Right cardiac atrium (tissue), 5 donors: ENCODE data around the gene DENND5A. TPM values are rescaled to one million over a fixed set of nuclear protein-coding genes. Genes with fewer than 3 reads are reported as not detected.
"Not testable (repeated sequence)": the region's sequence is repeated elsewhere in the genome, so short reads cannot be mapped to it uniquely, and the experiment has no call there.

ENCODE experiments used
- ATAC-seq, 2 donors: fragments of 200-7000 bp; cut with Tn5 transposase; one replicate each; pipeline versions ENCODE4 v1.8.0 to v1.9.1; 2020; ENCODE audit warnings: moderate library complexity in 2 of 2, mild to moderate bottlenecking in 1 of 2
- DNase-seq, 3 donors: peaks; one replicate each; pipeline ENCODE4 v3.0.0-alpha.2; 2020
- H3K27ac ChIP-seq: one replicate; pipeline ENCODE4 v1.5.1; 2013; ENCODE audit warnings: mild to moderate bottlenecking, low read length, control low read depth, moderate library complexity
- H3K27me3 ChIP-seq: one replicate; pipeline ENCODE4 v1.6.1; 2013; ENCODE audit not compliant: control insufficient read depth, insufficient read depth
- H3K4me1 ChIP-seq: one replicate; pipeline ENCODE4 v1.6.1; 2013; ENCODE audit warnings: low read length; ENCODE audit not compliant: control insufficient read depth, insufficient read depth
- H3K4me3 ChIP-seq: one replicate; pipeline ENCODE4 v1.5.1; 2013; ENCODE audit warnings: low read length, control low read depth
- H3K9me3 ChIP-seq: one replicate; pipeline ENCODE4 v1.6.1; 2013; ENCODE audit warnings: low read length; ENCODE audit not compliant: control insufficient read depth
- WGBS: extraction: QIAGEN DNeasy Blood & Tissue Kit; methylation state at CpG from one replicate; pipeline ENCODE4 v1.1.7; 2013; 5-methylcytosine and 5-hydroxymethylcytosine counted together
- intact Hi-C, 4 donors: fragments of 100-400 bp; cut with DNase I; formaldehyde crosslinking; loops; one replicate each; pipeline versions ENCODE4 v1.11.0 to v1.14.0; 2022 to 2023
- polyA plus RNA-seq: library from polyadenylated mRNA; stranded (reverse); fragments of 200-250 nt; gene quantifications from one replicate; pipeline ENCODE4 v1.2.3, GENCODE V29; 2013
- total RNA-seq, 4 donors: library from RNA; stranded (reverse); fragmentation: NEBNext Ultra II Directional; extraction: Animal tissue kit (Norgen Biotek cat#: 25700); gene quantifications; one replicate each; pipeline ENCODE4 v1.2.1, GENCODE V29; 2021
- donor health status: healthy with polysubstance abuse.
- donor health status: DM: no; HTN: yes; CAD: no.
- donor health status: DM: no; HTN: no; CAD: no.
- donor health status: DM: no; HTN: yes; CAD: no; lungs with severe emphysema.
- donor health status: DM: yes; HTN: yes; CAD: no.

Gene DENND5A
- total and polyA plus RNA-seq, 5 donors: 50.6 to 121 (median 88.9) TPM

GRCh38 chr11:9097186-9097943 is 167.8 kb downstream of the DENND5A start:
- H3K9me3 ChIP-seq, H3K4me1 ChIP-seq, H3K27ac ChIP-seq, DNase-seq, ATAC-seq, intact Hi-C loops, H3K4me3 ChIP-seq, H3K27me3 ChIP-seq: not testable (repeated sequence)
- 93% methylated on average over 23 of the region's 23 CpGs for WGBS

DNA sequence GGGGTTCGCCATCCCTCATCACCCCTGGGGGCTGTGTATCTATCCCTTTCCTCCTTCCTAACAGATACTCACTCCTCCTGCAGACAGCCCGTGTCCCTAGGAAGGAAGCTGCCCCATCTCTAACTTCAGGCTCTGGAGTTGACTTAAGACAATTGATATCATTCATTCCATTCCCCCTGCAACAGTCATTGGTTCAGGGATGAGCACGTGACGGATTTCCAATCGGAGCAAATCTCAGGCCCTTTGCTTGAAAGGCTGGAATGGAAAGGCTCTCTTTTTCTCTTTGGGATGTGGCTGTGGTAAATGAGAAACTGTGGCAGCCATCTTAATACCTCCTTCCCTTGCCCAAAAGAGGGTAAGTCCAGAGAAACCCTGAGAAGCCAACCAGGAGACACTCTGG is 168.7 kb downstream of the DENND5A start:
- Histone ChIP-seq H3K27ac (no peak overlapping the region), H3K27me3 (no peaks in the 10 kb centered on the region), H3K4me3 (no peak overlapping the region), H3K9me3 (no peaks in the 10 kb centered on the region), H3K4me1 (no peaks in the 10 kb centered on the region)
- no peak for ATAC-seq
- WGBS: 93% methylated on average over 5 of the region's 5 CpGs
- DNase-seq: no peak
- intact Hi-C loops: no loop called here

GRCh38 chr11:9095421-9095820 is 169.7 kb downstream of the DENND5A start:
- no peak overlapping the region for H3K27ac ChIP-seq
- ATAC-seq (no peak), DNase-seq (peak in 1 of 3 donors; percentile 34)
- intact Hi-C loops: no loop called here
- H3K4me3 ChIP-seq: no peak overlapping the region
- 86% methylated on average over 12 of the region's 12 CpGs for WGBS
- no peaks in the 10 kb centered on the region for H3K9me3 ChIP-seq
- no peaks in the 10 kb centered on the region for H3K4me1 ChIP-seq
- no peaks in the 10 kb centered on the region for H3K27me3 ChIP-seq

GRCh38 chr11:9094420-9094819 is 170.7 kb downstream of the DENND5A start:
- peak in 1 of 3 donors; percentile 26 for DNase-seq
- no peaks in the 10 kb centered on the region for H3K27me3 ChIP-seq
- no peak for ATAC-seq
- H3K27ac ChIP-seq: no peak overlapping the region
- no peaks in the 10 kb centered on the region for H3K9me3 ChIP-seq
- intact Hi-C loops: no loop called here
- H3K4me1 ChIP-seq: no peaks in the 10 kb centered on the region
- WGBS: 98% methylated on average over 8 of the region's 8 CpGs
- no peak overlapping the region for H3K4me3 ChIP-seq

DNA sequence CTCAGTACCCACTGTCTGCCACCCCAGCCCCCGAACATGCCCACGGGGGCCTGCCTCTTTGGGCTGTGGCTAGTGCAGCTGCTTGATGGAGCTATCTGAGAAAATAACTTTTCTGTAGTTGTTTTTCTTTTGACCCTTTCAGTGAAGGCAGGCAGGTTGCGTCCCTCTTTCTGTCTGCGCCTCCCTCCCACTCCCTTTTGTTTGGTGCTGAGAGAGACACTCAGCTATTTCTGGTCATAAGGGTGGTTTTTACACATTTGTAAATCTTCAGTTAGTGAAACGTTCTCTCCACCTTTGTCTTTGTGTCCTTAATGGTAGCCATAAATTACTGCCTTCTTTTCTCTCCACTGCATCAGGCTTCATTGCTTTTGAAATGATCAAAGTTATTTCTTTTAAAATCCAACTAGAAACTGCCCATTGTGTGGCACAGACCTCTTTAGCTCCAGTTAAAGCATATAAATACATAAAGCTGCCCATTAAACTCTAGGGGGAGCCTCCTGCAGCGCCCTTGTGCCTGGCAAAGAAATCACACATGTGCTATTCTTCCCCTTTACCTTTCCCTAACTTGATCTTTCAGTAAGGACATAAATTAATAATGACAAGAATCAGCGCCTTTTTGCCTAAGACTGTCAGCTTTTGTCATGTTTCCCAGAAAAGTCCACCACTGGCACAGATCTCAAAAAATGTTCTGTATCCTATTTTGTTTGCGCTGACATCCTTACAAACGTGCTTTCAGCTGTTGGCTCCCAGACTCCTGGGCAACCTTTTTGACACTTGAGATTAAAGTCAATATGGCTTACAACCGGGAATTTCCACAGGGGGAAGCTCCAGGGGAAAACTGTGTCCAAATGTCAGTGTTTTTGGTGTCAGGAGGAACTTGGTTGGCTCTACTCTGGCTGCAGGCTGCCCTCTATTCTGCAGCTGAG is 172.0 kb downstream of the DENND5A start:
- WGBS: 81% methylated on average over 10 of the region's 10 CpGs
- Histone ChIP-seq H3K27ac (no peak overlapping the region), H3K27me3 (no peaks in the 10 kb centered on the region), H3K9me3 (no peaks in the 10 kb centered on the region), H3K4me3 (no peak overlapping the region), H3K4me1 (no peaks in the 10 kb centered on the region)
- ATAC-seq: no peak
- intact Hi-C loops: no loop called here
- DNase-seq: no peak

- DNase-seq (no peak), ATAC-seq (no peak)
- Histone ChIP-seq H3K9me3 (no peaks in the 10 kb centered on the region), H3K27me3 (no peaks in the 10 kb centered on the region), H3K4me3 (peak overlapping the region; percentile 63), H3K27ac (no peak overlapping the region), H3K4me1 (no peaks in the 10 kb centered on the region)
- WGBS: 89% methylated on average over 4 of the region's 4 CpGs
- intact Hi-C loops: no loop called here
Measured at GRCh38 chr11:9092072-9092471, 173.1 kb downstream of the DENND5A start.

- WGBS: 1% methylated on average over 113 of the region's 113 CpGs
- DNase-seq (peak in 2 of 3 donors; percentile 58 to 62), ATAC-seq (peak; percentile 60 to 61)
- Histone ChIP-seq H3K4me3 (peak within 1 kb of the TSS; percentile 63), H3K27me3 (no peaks in the 10 kb centered on the region), H3K4me1 (no peaks in the 10 kb centered on the region), H3K27ac (no peak within 1 kb of the TSS), H3K9me3 (no peaks in the 10 kb centered on the region)
- intact Hi-C loops: no loop called here
Measured at GRCh38 chr11:9091044-9091922, 173.9 kb downstream of the DENND5A start, which contains the start of gene SCUBE2. TSS of gene SCUBE2 (minus strand) at chr11:9091599. CDS start at chr11:9091528, 71 bp downstream.

- Histone ChIP-seq H3K27me3 (no peaks in the 10 kb centered on the region), H3K9me3 (no peaks in the 10 kb centered on the region), H3K4me3 (peak overlapping the region; percentile 63), H3K27ac (no peak overlapping the region), H3K4me1 (no peaks in the 10 kb centered on the region)
- no peak for DNase-seq
- 36% methylated on average over 20 of the region's 20 CpGs for WGBS
- ATAC-seq: no peak
- intact Hi-C loops: no loop called here
Measured at GRCh38 chr11:9090488-9091043, 174.6 kb downstream of the DENND5A start.

GRCh38 chr11:9089636-9090035 is 175.5 kb downstream of the DENND5A start:
- intact Hi-C loops: no loop called here
- Histone ChIP-seq H3K4me1 (no peaks in the 10 kb centered on the region), H3K27me3 (no peaks in the 10 kb centered on the region), H3K9me3 (no peaks in the 10 kb centered on the region), H3K4me3 (no peak overlapping the region), H3K27ac (no peak overlapping the region)
- 91% methylated on average over 6 of the region's 6 CpGs for WGBS
- DNase-seq: no peak
- peak in 1 of 2 donors; percentile 22 for ATAC-seq

DNA sequence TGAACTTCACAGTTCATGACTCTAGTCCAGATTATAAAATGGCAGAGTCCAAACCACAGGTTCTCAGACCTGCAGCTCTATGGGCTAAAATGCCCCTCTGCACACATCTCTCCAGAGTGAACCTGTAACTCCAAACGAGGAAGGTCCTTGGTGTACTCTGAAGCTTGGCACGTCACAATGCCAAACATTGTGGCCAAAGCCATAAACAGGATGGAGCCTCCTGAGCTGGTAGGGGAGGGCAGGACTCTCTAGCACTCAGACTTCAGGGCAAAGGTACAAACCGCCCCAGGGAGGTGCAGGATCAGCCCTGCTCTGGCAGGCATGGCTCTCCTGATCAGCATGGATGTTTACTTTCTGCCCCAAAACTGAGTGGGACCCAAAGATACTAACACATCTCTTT is 176.1 kb downstream of the DENND5A start:
- Histone ChIP-seq H3K4me1 (no peaks in the 10 kb centered on the region), H3K27me3 (no peaks in the 10 kb centered on the region), H3K27ac (no peak overlapping the region), H3K9me3 (no peaks in the 10 kb centered on the region), H3K4me3 (no peak overlapping the region)
- 84% methylated on average over 3 of the region's 3 CpGs for WGBS
- DNase-seq (no peak), ATAC-seq (no peak)
- intact Hi-C loops: no loop called here
